Stimulated activated CD4-positive, alpha-beta T cell treated with anti-CD3 and anti-CD28 coated beads, Interleukin-15, amount 100 ng/mL, for 1 hour (primary cell): ENCODE measurements around the gene LRRC74B.
"Not testable (repeated sequence)": the region's sequence is repeated elsewhere in the genome, so short reads cannot be mapped to it uniquely, and the experiment has no call there.

ENCODE experiments used
- DNase-seq, 2 donors: peaks; one replicate each; pipeline ENCODE4 v3.0.0-alpha.2; 2020; ENCODE audit warnings: low read depth in 1 of 2, low spot score in 1 of 2

Gene LRRC74B

GRCh38 chr22:21031545-21032036, 14.2 kb upstream of the LRRC74B start:
- no peak for DNase-seq

DNA sequence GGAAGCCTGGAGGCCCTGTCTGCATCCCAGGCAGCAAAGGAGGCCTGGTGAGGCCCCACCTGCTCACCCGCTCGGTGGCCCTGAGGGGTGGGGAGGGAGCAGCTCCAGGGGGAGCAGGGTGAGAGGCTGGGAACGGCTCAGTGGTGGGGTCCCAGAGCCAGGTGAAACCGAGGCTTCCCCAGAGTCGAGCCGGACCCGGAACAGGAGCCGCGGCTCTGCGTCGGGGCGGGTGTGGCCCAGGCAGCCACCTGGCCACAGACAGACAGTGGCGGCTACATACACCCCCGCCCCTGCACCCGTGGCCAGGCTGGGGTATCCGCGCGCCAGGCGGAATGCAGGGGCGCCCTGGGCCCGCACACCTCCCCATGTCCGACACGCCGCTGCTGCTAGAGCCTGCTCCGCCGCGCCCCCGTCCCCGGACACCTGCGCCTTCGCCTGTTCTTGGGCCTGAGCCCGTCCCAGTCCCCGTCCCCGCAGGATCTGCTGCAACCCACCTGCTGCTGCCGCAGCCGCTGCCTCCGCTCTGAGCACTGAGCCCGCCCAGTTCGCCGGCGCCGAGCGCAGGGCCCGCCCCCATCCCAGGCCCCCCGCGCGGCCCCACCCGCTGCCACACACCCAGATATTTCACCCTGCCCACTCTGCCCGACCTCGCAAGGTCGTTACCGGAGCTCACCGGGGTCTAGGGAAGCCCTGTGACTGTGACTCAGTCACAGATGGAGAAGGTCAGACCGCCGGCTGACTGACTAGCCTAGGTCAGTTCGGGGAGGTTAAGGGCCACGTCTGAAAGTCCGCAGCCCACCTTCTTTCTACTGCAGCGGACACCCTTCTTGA, 13.5 kb upstream of the LRRC74B start, which contains the start of gene SLC7A4:
TSS of gene SLC7A4 (minus strand) at position 525 of the 831 bp plus-strand sequence. CDS start 749 bp downstream, outside the sequence.
- DNase-seq = no peak

GRCh38 chr22:21032868-21033688, 12.7 kb upstream of the LRRC74B start:
- DNase-seq = no peak

DNA sequence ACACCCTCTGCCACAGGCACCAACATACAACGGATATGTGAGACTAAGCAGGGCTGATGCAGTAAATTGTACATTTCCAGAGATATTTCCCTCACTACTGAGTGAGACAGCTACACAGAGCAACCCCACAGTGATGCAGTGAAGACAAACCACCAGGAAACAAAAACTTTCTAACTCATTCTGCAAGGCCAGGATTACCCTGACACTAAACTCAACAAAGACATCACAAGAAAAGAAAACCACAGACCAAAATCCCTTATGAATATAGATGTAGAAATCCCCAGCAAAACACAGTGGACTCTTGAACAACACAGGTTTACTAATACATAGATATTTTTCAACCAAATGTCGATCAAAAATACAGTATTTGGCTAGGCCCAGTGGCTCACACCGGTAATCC, 11.9 kb upstream of the LRRC74B start:
- DNase-seq = no peak

DNA sequence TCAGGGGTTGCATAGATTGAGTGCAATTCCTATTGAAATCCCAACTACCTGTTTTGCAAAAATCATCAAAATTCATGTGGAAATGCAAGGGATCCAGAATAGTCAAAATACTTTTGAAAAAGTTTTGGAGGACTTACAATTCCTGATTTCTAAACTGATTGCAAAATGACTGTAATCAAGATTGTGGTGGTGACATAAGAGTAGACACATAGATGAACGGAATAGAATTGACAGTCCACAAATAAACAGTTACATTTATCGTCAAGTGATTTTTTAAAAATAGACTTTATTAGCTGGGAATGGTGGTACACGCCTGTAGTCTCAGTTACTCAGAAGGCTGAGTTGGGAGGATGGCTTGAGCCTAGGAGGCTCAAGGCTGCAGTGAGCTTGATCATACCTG, 10.8 kb upstream of the LRRC74B start:
- DNase-seq = no peak

- no peak for DNase-seq
Measured at GRCh38 chr22:21038405-21038804, 7.3 kb upstream of the LRRC74B start.

DNA sequence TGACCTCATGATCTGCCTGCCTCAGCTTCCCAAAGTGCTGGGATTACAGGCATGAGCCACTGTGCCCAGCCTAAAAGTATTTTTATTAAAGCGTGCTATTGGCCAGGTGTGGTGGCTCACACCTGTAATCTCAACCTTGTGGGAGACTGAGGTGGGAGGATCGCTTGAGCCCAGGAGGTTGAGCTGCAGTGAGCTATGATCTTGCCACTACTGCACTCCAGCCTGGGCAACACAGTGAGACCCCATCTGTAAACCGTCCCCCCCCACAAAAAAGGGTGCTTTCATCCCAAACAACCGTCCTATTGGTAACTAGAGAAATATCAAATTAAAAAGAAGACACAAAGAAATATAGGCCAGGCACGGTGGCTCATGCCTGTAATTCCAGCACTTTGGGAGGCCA, 6.6 kb upstream of the LRRC74B start:
- not testable (repeated sequence) for DNase-seq

- no peak for DNase-seq
Measured at GRCh38 chr22:21041937-21042336, 3.8 kb upstream of the LRRC74B start.

DNA sequence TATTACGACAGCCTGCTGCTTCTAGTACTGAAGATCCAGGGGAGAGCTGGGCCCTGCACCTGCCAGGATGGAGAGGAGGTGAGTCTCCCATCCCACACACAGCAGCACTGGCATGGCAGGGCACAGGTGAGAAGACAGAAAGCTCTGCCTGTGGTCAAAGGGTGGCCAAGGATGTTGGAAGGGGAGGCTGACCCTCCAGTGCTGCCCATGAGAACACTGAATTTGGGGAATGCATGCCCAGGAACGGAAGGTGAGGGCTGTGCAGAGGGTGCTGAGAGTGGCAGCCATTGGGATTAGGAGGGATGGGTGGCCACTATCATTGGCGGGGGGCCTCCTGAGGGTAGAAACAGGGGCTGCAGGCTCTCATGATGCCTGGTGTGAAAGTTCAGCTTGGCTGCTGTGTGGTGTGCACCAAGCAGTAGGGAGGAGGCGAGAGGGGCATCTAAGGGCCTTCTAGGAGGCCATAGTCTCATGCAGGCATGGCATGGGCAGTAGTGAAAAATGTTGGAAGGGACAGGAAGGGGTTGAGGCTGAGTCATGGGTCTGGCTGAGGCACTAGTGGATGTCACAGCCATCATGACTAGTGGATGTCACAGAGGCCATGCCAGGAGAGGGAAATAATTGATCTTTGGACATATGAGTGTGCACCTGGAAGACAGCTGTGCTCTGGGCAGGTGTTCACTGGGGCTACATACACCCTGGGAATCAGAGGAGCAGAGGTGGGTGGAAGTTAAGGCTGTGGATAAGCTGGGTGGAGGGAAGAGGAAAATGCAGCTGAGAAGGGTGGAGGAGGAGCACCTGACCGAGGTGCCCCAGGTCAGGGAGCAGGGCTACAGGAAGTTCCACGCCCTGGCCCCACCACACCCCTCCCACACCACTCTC, 2.5 kb upstream of the LRRC74B start:
- DNase-seq = no peak

- no peak for DNase-seq
Measured at GRCh38 chr22:21043860-21044535, 1.7 kb upstream of the LRRC74B start.

- no peak for DNase-seq
Measured at GRCh38 chr22:21044931-21045584, 688 bp upstream of the LRRC74B start.

DNA sequence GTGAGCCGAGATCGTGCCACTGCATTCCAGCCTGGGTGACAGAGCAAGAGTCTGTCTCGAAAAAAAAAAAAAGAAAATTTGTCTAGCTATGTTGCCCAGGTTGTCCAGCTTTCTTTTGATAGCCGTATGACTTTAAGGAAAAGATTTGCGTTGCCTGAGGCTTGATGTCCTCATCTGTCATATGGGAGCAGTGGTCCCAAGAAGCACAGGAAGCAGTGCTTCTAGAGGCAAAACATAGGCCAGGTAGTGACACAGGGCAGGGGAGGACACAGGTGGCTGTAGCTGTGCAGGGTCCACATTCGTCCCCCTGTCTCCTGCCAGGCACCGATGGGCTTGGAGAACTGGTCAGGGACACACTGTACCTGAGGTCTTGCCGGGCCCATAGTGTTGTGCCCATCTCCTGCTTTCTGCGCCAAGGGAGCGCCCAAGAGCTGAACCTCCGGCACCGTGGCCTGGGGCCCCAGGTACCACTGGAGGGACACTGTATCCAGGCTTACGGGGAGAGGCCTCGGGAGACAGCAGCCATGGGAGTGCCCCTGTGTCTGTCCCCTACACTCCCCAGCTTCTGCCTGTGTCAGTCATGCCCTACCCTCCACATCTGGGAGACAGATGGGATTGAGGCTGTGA, 1.4 kb downstream of the LRRC74B start:
- no peak for DNase-seq

DNA sequence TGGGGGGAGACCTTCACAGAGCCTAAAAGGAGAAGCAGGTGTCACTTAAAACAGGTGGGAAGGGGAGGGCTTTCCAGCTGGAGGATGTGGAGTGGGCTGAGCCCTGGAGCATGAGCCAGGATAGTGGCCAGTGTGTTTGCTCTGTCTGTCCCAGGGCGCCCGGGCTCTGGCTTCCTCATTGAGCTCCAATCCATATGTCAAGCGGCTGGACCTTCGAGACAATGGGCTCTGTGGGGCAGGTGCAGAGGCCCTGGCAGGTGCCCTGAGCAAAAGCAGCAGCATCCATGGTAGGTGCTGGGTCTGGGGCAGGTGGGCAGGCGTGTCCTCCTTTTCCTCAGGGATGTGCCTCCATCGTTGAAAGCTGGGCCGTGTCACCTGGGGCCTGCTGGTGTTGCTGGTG, 2.0 kb downstream of the LRRC74B start:
- no peak for DNase-seq

DNA sequence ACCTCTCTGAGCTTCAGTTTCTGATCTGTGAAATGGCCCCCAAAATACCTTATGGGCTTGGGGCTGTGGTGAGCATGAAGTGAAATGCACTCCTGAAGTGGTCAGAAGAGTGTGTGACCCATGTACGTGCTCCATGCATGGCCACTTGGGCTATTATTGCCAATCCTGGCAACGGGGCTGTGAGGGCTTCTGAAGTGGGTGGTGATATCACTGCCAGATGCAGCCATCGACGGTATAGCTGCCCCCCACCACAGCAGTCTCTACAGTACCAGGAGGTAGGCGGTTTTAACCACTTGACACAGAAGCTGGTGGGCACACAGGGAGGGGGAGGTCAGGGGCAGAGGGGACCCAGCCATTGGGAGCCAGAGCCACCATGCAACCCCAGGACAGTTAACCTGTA, 2.7 kb downstream of the LRRC74B start:
- not testable (repeated sequence) for DNase-seq

GRCh38 chr22:21048965-21049364, 3.2 kb downstream of the LRRC74B start:
- not testable (repeated sequence) for DNase-seq

- no peak for DNase-seq
Measured at GRCh38 chr22:21051145-21051830, 5.5 kb downstream of the LRRC74B start.

- DNase-seq = no peak
Measured at GRCh38 chr22:21051831-21052400, 6.2 kb downstream of the LRRC74B start.

DNA sequence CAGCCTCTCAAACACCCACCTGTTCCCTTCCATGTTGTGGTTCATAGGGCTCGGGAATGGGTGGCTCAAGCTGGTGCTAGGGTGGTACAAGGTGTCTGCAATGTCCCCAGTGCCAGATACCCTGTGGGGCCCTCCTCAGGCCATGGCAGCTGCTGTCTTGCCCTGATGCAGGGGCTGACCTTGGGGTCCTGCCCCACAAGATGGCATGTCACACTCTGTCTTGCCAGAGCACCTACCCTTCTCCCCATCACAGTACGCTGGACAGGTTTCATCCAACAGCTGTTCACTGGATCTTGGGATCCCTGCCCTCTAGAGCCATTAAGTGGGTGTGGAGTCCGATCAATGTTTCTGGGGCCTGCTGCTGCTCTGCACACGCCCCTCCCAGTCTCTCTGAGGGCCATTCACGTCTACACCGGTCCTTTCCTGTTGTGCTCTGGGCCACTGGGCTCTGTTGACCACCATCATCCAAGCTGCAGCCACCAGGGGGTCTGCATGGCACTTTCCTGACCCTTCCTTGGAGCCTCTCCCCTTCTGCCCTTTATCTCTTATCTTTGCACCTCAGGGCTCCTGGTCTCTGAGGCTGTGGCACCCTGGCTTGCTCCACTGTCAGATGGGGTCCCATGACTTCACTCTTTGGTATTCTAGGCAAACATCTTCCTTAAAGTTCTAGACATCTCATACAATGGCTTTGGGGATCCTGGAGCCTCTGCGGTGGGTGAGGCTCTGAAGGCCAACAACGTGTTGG, 7.1 kb downstream of the LRRC74B start:
- no peak for DNase-seq
